GM18511 (cell line): ENCODE data around the gene LRRC73.

Experiments used
- ATAC-seq: cut with Tn5 transposase; IDR thresholded peaks from one replicate; pipeline ENCODE4 v1.9.1; 2021; ENCODE audit warnings: mild to moderate bottlenecking, moderate library complexity; ENCODE audit not compliant: unreplicated experiment

LRRC73 gene

DNA sequence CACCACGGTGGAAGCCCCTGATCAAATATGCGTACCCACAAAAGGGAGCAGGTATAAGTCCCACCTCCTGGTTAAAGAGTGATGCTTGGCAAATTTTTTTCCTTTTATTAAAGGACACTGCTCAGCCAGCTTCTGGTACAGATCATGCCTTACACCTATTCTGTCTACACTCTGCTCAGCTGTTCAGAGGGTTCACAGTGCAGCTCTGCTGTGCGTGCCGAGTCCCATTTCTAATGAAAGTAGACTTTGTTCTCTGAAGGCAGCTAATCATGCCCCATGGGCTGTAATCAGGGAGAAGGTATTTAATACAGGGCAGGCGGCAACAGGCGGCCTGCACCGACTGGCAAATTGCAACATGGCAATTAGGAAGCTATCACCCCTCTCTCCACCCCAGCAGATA is 16.3 kb downstream of the LRRC73 start:
- no peak for ATAC-seq

DNA sequence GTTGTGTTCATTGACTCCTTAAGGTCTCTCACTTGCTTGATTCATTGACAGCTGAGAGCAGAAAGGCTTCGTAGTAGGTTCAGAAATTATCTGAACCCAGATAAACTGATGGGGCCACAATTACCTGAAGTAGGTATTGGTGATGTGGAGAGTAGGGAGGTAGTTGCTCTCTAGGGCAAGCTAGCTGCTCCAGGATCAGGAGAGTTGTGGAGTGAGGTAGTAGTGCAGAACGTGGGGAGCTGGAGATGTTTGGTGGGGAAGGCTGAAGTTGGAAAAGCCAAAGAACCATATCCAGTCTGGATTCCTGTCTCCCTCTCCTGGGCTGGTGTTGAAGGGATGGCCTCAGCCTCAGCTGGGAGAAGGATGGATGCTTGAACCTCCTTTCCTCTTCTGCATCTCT is 16.9 kb downstream of the LRRC73 start:
- no peak for ATAC-seq

DNA sequence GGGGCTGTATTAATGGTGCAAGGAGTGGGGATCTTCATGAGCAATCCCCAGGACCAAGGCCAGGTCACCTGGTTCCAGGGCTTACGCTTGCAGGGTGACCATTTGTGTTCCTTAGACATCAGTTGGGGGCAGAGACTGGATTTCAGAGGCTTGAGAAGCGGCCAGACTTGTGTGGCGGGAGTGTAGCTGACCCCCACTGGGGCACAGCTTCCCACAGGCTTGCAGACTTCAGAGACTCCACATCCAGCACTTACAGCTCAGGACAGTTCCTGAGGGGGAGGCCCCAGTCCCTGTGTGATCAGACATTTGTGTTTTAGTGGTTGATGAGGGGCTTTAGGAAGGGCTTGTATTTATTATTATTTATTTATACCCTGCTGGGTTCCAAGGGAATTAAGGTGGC is 17.5 kb downstream of the LRRC73 start:
- ATAC-seq: no peak

- no peak for ATAC-seq
Measured at GRCh38 chr6:43491750-43492661, 18.1 kb downstream of the LRRC73 start.

- no peak for ATAC-seq
Measured at GRCh38 chr6:43490523-43490939, 19.6 kb downstream of the LRRC73 start.

GRCh38 chr6:43489277-43490072 is 20.7 kb downstream of the LRRC73 start:
- no peak for ATAC-seq

GRCh38 chr6:43488667-43489276 is 21.4 kb downstream of the LRRC73 start:
- no peak for ATAC-seq

DNA sequence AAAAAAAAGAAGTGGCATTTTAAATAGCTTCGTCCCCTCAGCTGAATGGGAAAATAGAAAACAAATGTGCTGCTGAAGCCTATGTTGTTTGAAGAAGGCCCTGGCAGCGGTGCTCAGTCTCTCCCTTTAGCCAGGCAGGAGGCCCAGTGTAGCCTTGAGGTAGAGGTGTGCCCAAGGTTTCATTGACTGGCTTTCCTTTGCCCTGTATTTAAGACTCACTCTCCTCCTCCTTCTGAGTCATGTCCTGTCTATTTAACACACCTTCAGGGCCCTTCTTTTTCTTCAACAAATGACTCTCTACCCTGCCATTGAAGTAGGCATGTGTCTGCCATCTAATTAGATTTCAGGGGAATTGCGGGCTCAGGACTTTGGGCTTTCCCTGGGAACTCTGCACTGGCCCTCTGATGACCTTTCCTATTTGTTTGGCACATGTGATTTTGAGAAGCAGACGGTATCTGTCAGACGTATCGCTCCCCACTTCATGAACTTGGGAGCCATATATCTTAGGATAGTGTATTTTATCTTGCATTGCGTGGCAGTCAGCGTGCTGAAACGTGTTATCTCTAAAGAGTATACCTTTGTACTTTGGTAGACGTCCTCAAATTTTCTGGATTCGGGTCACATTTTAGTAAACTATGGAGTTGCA is 28.4 kb downstream of the LRRC73 start:
- no peak for ATAC-seq

GRCh38 chr6:43481075-43481474 is 29.1 kb downstream of the LRRC73 start:
- no peak for ATAC-seq

DNA sequence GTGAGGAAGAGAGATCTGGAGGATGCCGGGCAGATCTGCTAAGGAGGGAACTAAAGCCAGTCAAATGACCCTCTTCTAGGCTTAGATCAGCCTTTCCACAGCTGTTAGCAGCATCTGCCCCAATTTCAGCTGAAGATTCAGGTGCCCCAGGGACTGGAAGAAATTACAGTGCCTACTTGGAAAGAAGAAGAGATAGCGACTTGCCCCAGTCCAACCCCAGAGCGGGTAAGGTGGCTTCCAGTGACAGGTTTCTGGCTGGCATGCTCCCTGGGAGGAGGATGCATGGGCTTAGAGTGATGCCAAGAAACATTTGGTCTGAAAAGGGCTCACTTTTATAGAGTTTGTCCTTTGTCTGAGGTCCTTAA is 32.2 kb downstream of the LRRC73 start:
- no peak for ATAC-seq

GRCh38 chr6:43477235-43478007 is 32.7 kb downstream of the LRRC73 start, which contains the start of gene TJAP1:
Gene TJAP1, plus strand, starts transcription at chr6:43477570. Its CDS starts 21,432 bp downstream, at chr6:43499002.
- ATAC-seq: peak; percentile 97

- ATAC-seq: no peak
Measured at GRCh38 chr6:43476746-43477145, 33.4 kb downstream of the LRRC73 start.

DNA sequence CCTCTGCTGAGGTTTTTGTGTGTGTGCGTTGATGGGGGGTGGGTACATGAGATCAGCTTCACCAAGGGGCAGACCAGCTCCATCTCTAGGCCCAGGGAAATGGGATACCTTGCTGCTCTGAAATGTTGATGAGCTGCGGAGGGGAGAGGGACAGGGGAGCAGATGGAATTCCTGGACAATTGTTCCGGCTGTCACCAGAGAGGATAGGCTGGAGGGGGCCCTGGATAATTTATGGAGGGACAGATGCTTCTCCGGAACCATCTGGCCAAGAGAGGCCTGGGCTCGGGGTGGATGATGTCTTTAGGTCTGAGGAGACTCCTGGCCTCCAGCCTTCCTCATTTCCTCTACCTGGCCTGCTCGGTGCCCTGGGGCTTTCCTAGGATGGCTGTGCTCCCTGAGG is 34.6 kb downstream of the LRRC73 start:
- ATAC-seq: no peak

- ATAC-seq: no peak
Measured at GRCh38 chr6:43472515-43472914, 37.6 kb downstream of the LRRC73 start.

DNA sequence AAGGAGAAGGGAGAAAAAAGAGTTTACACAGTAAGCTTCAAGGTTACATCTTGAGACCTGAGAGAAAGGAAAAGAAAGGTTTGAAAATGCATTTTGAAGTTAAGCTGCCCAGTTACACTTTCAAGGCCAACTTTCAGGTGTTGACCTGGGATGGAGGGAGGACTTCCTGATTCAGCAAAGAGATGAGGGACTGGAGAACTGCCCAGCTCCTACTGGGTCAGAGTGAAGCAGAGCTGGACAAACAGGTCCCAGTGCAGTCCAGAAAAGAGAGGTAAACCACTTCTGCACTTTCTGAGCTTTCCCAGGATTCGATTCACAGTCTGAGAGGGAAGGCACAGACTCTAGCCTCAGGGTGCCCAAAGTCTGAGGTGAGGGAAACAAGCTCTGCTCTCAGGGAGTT is 38.7 kb downstream of the LRRC73 start:
- no peak for ATAC-seq

DNA sequence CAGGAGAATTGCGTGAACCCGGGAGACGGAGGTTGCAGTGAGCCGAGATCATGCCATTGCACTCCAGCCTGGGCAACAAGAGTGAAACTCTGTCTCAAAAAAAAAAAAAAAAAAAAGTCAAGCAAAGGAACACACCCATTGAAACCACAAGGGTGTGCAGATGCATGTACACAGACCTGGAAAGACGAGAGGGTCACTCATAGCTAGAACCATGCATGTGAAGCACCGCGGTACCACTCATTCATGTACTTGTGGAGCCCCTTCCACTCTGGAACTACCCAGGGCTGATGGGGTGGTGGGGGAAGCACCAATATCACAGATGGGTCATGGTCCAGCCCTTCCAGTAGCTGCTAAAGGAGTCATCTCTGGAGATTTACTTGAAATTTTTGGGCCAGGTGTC is 40.2 kb downstream of the LRRC73 start:
- ATAC-seq: no peak

- ATAC-seq: no peak
Measured at GRCh38 chr6:43468748-43469681, 41.1 kb downstream of the LRRC73 start.

DNA sequence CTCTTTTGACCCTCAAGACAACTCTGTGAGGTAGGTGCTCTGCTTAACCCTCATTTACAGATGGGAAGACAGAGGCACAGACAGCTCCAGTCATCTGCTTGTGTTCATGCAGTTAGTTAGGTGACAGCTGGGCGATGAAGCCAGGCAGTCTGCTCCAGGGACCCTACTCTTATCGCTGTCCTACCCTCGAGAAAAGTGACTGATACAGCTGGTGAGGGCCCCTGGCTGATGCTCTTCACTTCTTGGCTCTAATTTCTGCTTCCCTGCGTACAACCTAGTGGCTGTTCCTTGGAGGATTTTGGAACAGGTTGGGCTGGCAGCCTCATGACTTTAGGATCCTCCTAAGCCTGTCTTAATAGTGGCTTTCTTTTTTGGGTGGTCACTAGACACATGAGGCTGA is 41.9 kb downstream of the LRRC73 start:
- ATAC-seq: no peak

DNA sequence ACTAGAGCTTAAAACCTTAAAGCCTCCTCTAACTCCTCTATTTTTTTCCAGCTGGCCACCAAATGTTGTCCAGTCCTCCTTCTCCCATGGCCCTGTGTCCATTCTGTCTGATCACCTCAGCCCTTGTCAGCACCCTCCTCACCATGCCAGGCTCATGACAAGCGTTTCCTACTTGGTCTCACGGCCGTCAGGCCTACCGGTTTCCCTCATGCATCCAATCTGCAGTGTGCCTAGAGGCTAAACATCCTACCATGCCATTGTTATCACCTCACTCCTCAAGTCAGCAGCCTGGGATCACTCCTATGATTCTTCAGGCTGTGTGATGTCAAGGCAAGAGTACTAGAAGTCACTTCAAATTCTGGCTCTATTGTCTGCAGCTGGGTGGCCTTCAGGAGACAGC is 42.4 kb downstream of the LRRC73 start:
- no peak for ATAC-seq
